ENCODE results near the gene MAML2. TPM values are rescaled to one million over a fixed set of nuclear protein-coding genes. Genes with fewer than 3 reads are reported as not detected.
A peak's percentile ranks its signal among the peaks of the same experiment; 100 is the strongest.

Gene MAML2
- total RNA-seq, 4 donors from 2014 or later: 15.9 to 31.9 (median 24.9) TPM

DNA sequence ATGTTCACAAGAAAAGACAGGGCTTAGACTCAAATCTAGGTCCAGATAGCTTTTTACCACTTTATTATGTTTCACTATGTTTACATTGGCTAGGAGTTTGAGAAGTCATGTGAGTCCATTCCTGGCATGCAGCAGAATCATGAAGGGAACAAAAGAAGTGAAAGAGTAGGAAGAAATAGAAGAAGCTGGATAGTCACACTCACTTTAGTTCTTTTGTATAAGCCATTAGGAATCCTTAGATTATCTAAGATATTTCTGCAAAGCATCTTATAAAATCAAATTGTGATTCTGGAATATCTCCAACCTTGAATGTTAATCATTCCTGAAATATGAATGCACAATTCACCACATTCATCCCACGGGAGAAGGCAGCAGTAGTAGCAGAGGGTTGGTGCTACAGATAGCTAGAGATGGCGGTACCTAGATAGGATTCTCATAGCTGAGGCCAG is 31.9 kb downstream of the MAML2 start:
- DNase-seq: no peak
- WGBS, 2 donors (ENCODE audit: low coverage in 1 of 2): 25 to 43% methylated on average over 2 of the region's 2 CpGs
- Histone ChIP-seq H3K27ac (peak overlapping the region; percentile 67 to 77 (median 70)), H3K4me3 (no peak overlapping the region), H3K4me1 (peaks cover 28 to 92% (median 65%) of the 10 kb centered on the region in 4 donors), H3K36me3 (no peaks in the 10 kb centered on the region), H3K27me3 (no peaks in the 10 kb centered on the region), H3K9me3 (no peaks in the 10 kb centered on the region)
- TF ChIP-seq EP300 (IDR thresholded peaks at IDR 0.05; ENCODE audit: low read depth) (no peak), POLR2A (IDR thresholded peaks at IDR 0.05) (no peak), POLR2AphosphoS5 (IDR thresholded peaks at IDR 0.05) (peak in 2 of 3 donors; percentile 37 to 43)
- TF ChIP-seq, protein P1, sequence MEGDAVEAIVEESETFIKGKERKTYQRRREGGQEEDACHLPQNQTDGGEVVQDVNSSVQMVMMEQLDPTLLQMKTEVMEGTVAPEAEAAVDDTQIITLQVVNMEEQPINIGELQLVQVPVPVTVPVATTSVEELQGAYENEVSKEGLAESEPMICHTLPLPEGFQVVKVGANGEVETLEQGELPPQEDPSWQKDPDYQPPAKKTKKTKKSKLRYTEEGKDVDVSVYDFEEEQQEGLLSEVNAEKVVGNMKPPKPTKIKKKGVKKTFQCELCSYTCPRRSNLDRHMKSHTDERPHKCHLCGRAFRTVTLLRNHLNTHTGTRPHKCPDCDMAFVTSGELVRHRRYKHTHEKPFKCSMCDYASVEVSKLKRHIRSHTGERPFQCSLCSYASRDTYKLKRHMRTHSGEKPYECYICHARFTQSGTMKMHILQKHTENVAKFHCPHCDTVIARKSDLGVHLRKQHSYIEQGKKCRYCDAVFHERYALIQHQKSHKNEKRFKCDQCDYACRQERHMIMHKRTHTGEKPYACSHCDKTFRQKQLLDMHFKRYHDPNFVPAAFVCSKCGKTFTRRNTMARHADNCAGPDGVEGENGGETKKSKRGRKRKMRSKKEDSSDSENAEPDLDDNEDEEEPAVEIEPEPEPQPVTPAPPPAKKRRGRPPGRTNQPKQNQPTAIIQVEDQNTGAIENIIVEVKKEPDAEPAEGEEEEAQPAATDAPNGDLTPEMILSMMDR (IDR thresholded peaks at IDR 0.05): no peak
- intact Hi-C loops (cut with DNase I; ENCODE audit: low total_unique reads): no loop called here
- in situ Hi-C loops (cut with MboI; ENCODE audit: low pct_ligation_motif_present in 1 of 4, low pct_unique_long_range_greater_than_20kb in 1 of 4, low sequenced_read_pairs in 3 of 4): no loop called here

GRCh38 chr11:96310236-96310635 is 32.8 kb downstream of the MAML2 start:
- Histone ChIP-seq H3K4me1 (peaks cover 36 to 92% (median 67%) of the 10 kb centered on the region in 4 donors), H3K36me3 (no peaks in the 10 kb centered on the region), H3K9me3 (no peaks in the 10 kb centered on the region), H3K27me3 (no peaks in the 10 kb centered on the region), H3K27ac (peak overlapping the region in 3 of 4 donors; percentile 67 to 77 (median 67)), H3K4me3 (no peak overlapping the region)
- in situ Hi-C loops (cut with MboI; ENCODE audit: low pct_ligation_motif_present in 1 of 4, low pct_unique_long_range_greater_than_20kb in 1 of 4, low sequenced_read_pairs in 3 of 4): no loop called here
- TF ChIP-seq EP300 (IDR thresholded peaks at IDR 0.05; ENCODE audit: low read depth): no peak
- TF ChIP-seq, protein P1 (IDR thresholded peaks at IDR 0.05): no peak
- no peak for TF ChIP-seq POLR2AphosphoS5 (IDR thresholded peaks at IDR 0.05)
- no peak for TF ChIP-seq POLR2A (IDR thresholded peaks at IDR 0.05)
- intact Hi-C loops (cut with DNase I; ENCODE audit: low total_unique reads): no loop called here
- no peak for DNase-seq
- 45 to 69% methylated on average over 1 of the region's 1 CpG for WGBS, 2 donors (ENCODE audit: low coverage in 1 of 2)

GRCh38 chr11:96309643-96310017 is 33.4 kb downstream of the MAML2 start:
- in situ Hi-C loops (cut with MboI; ENCODE audit: low pct_ligation_motif_present in 1 of 4, low pct_unique_long_range_greater_than_20kb in 1 of 4, low sequenced_read_pairs in 3 of 4): no loop called here
- intact Hi-C loops (cut with DNase I; ENCODE audit: low total_unique reads): no loop called here
- H3K27ac ChIP-seq: peak overlapping the region in 2 of 4 donors; percentile 14 to 93

GRCh38 chr11:96309016-96309642 is 33.9 kb downstream of the MAML2 start:
- in situ Hi-C loops (cut with MboI; ENCODE audit: low pct_ligation_motif_present in 1 of 4, low pct_unique_long_range_greater_than_20kb in 1 of 4, low sequenced_read_pairs in 3 of 4) (no loop called here), intact Hi-C loops (cut with DNase I; ENCODE audit: low total_unique reads) (no loop called here)
- no peaks in the 10 kb centered on the region for H3K36me3 ChIP-seq
- H3K4me3 ChIP-seq: no peak overlapping the region
- 75 to 86% methylated on average over 2 of the region's 2 CpGs for WGBS, 2 donors (ENCODE audit: low coverage in 1 of 2)
- H3K4me1 ChIP-seq: peaks cover 33 to 90% (median 56%) of the 10 kb centered on the region in 4 donors
- no peaks in the 10 kb centered on the region for H3K9me3 ChIP-seq
- peak overlapping the region in 2 of 4 donors; percentile 14 to 93 for H3K27ac ChIP-seq
- no peaks in the 10 kb centered on the region for H3K27me3 ChIP-seq
- no peak for TF ChIP-seq POLR2AphosphoS5 (IDR thresholded peaks at IDR 0.05)
- no peak for TF ChIP-seq POLR2A (IDR thresholded peaks at IDR 0.05)
- no peak for TF ChIP-seq EP300 (IDR thresholded peaks at IDR 0.05; ENCODE audit: low read depth)
- TF ChIP-seq, protein P1 (IDR thresholded peaks at IDR 0.05): no peak
- no peak for DNase-seq

More at GRCh38 chr11:96309643-96310017, 33.4 kb downstream of the MAML2 start:
- Histone ChIP-seq H3K36me3 (no peaks in the 10 kb centered on the region), H3K27me3 (no peaks in the 10 kb centered on the region), H3K4me1 (peaks cover 38 to 90% (median 61%) of the 10 kb centered on the region in 4 donors), H3K4me3 (no peak overlapping the region), H3K9me3 (no peaks in the 10 kb centered on the region)
- no peak for DNase-seq
- 71 to 74% methylated on average over 1 to 5 of the region's 5 CpGs for WGBS, 2 donors (ENCODE audit: low coverage in 1 of 2)
- TF ChIP-seq POLR2AphosphoS5 (IDR thresholded peaks at IDR 0.05) (no peak), POLR2A (IDR thresholded peaks at IDR 0.05) (no peak), EP300 (IDR thresholded peaks at IDR 0.05; ENCODE audit: low read depth) (no peak)
- TF ChIP-seq, protein P1 (IDR thresholded peaks at IDR 0.05): no peak
